Subcutaneous abdominal adipose tissue (tissue), 5 donors: Measurements from ENCODE around the gene RRAGB.

Experiments
- H3K27ac ChIP-seq: one replicate; pipeline ENCODE4 v1.7.0; 2013; ENCODE audit warnings: low read depth, mild to moderate bottlenecking, inconsistent platforms, low read length, moderate library complexity
- H3K27me3 ChIP-seq, 5 donors: one replicate each; pipeline ENCODE4 v1.7.0; 2013; ENCODE audit warnings: low read length in 5 of 5, inconsistent platforms in 1 of 5; ENCODE audit not compliant: control insufficient read depth in 5 of 5, insufficient read depth in 4 of 5
- H3K36me3 ChIP-seq, 5 donors: one replicate each; pipeline ENCODE4 v1.7.0; 2013; ENCODE audit warnings: low read length in 5 of 5; ENCODE audit not compliant: control insufficient read depth in 5 of 5, insufficient read depth in 5 of 5
- H3K4me1 ChIP-seq, 5 donors: one replicate each; pipeline ENCODE4 v1.7.0; 2013; ENCODE audit warnings: low read length in 5 of 5, mild to moderate bottlenecking in 3 of 5, moderate library complexity in 1 of 5; ENCODE audit not compliant: control insufficient read depth in 5 of 5, insufficient read depth in 5 of 5
- H3K4me3 ChIP-seq, 5 donors: one replicate each; pipeline ENCODE4 v1.7.0; 2013; ENCODE audit warnings: low read length in 5 of 5, low read depth in 1 of 5
- H3K9ac ChIP-seq, 5 donors: one replicate each; pipeline ENCODE4 v1.7.0; 2013; ENCODE audit warnings: low read length in 5 of 5, mild to moderate bottlenecking in 4 of 5, moderate library complexity in 3 of 5
- H3K9me3 ChIP-seq, 5 donors: one replicate each; pipeline ENCODE4 v1.7.0; 2013; ENCODE audit warnings: low read length in 5 of 5; ENCODE audit not compliant: control insufficient read depth in 5 of 5
- donor health status: healthy.
- donor health status: healthy.
- donor health status: healthy.
- donor health status: healthy.
- donor health status: healthy.

The RRAGB gene

DNA sequence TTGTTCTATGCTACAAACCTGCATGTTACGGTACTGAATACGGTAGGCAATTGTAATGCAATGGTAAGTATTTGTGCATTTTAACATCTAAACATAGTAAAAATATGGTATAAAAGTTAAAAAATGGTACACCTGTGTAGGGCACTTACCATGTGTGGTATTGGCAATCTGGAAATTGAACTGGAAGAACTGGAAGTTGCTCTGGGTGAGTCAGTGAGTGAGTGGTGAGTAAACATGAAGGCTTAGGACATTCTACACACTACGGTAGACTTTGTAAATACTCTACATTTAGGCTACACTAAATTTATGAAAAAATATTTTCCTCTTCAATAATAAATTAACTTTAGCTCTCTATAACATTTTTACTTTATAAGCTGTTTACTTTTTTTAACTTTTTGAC is 78.9 kb downstream of the RRAGB start:
- Histone ChIP-seq H3K36me3 (no peaks in the 10 kb centered on the region), H3K27me3 (peaks cover 0 to 4% (median 0%) of the 10 kb centered on the region in 5 donors), H3K27ac (no peak overlapping the region), H3K4me3 (no peak overlapping the region), H3K4me1 (no peaks in the 10 kb centered on the region), H3K9me3 (no peaks in the 10 kb centered on the region), H3K9ac (no peak overlapping the region)

DNA sequence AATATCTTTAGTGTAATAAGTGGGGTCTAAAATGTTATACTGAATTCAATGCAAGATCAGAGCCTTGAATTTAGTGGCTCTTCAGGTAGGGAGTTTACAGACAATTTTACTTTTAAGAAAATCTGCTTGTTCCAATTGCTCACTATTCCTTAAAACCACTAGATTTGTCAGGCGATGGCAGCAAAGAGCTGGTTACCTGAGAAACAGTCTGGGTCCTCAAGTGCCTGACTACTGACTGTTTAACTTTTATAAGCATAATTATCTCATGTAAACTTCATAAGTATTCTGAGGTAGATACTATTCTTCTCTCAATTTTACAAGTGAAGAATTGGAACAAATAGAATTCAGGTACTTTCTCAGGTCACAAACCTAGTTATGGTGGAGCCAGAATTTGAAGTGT is 84.3 kb downstream of the RRAGB start:
- Histone ChIP-seq H3K4me3 (no peak overlapping the region), H3K27ac (no peak overlapping the region), H3K9ac (no peak overlapping the region), H3K36me3 (no peaks in the 10 kb centered on the region), H3K9me3 (peaks cover 0 to 4% (median 0%) of the 10 kb centered on the region in 5 donors), H3K27me3 (peaks cover 0 to 2% (median 0%) of the 10 kb centered on the region in 5 donors), H3K4me1 (no peaks in the 10 kb centered on the region)
